HG02970 (cell line): Measurements from ENCODE around the gene FKBP7.
"Not testable (repeated sequence)": the region's sequence is repeated elsewhere in the genome, so short reads cannot be mapped to it uniquely, and the experiment has no call there.

Experiments
- ATAC-seq: cut with Tn5 transposase; IDR thresholded peaks from one replicate; pipeline ENCODE4 v1.9.1; 2021; ENCODE audit warnings: mild to moderate bottlenecking, moderate library complexity, moderate number of reproducible peaks; ENCODE audit not compliant: unreplicated experiment, low FRiP score

The FKBP7 gene

DNA sequence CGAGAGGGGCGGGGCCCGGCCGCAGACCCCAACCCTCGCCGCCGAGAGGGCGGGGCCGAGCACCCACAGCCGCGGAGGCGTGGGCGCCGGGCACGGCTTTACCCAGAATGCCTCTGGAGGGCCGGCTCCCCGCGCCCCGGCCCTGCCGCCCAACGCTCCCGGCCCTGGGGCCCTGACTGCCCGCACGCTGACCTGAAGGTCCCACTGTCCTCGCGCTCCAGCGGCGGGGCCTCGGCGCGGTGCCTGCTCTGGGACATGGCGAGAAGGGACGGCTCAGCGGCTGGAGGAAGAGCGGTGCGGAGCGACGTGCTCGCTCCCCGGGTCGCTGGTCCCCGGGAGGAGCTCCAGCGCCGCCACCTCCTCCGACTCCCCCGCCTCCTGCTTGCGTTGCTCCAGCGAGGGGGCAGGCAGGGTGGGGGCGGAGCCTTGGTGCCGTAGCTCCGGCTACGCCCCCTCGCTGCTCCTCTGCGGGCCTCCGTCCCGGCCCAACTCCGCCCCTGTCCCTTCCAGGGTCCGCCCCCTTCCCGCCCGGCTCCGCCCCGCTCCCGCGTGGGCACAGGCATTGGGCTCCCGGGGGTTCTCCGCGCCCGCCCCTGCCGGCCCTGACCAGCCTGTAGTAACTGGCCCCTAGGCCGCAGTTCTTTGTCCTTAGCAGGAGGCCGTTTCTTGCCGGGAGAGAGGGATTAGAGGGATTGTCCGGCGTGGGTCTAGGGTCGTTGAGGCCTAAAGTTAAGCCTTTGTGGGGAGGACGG is 27.4 kb downstream of the FKBP7 start, which contains the start of the genes PJVK and PRKRA:
PJVK (plus strand) TSS at position 605 of the 752 bp plus-strand sequence. CDS start 2,032 bp downstream, outside the sequence.
PRKRA (minus strand) TSS at position 402 of the 752 bp plus-strand sequence; CDS start at position 257, 145 bp downstream.
- peak; percentile 87 for ATAC-seq

GRCh38 chr2:178450524-178450773 is 28.0 kb downstream of the FKBP7 start:
- peak; percentile 41 for ATAC-seq

- ATAC-seq: peak; percentile 9
These were observed 28.5 kb downstream of the FKBP7 start for GRCh38 chr2:178449700-178450523.

- no peak for ATAC-seq
These were observed 29.3 kb downstream of the FKBP7 start for GRCh38 chr2:178448968-178449661.

GRCh38 chr2:178441426-178441825 is 37.0 kb downstream of the FKBP7 start:
- no peak for ATAC-seq

DNA sequence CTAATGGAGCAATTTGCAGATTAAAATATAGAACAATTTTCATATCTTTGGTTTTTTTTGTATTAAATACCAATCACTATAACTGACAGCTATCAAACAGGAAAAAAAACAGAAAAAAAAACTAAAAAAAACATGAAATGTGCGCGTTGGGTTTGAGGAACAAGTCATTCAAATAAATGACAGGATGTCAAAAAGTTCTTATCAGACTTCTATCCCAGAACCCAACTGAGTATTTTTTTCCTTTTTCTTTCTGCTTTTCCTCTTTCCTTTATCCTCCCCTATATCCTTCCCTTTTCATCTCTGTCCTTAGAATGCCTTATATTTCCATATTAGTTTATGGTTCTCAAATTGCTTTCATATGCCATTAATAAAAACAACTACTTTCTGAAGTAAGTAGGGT is 41.7 kb downstream of the FKBP7 start:
- ATAC-seq: no peak

DNA sequence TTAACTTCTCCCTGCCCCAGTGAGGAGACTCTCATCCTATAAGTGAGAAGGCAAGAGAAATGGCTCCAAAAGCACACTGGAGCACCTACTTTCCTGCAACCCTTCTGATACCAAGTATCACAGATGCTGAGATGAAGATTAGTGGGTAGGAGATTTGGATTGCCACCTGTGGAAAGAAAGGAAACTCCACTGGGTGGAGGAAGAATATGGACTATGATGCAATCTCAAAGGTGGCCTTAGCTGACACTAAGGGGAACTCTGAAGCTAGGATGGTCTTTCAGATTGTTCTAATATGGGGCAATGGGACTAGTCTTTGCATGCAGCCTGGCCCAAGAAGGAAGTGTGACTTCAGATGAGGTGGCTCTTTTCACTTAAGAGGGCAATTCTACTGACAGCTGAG is 49.1 kb downstream of the FKBP7 start:
- ATAC-seq: no peak

GRCh38 chr2:178428396-178428806 is 50.0 kb downstream of the FKBP7 start:
- no peak for ATAC-seq

- no peak for ATAC-seq
These were observed 50.9 kb downstream of the FKBP7 start for GRCh38 chr2:178427458-178427857.

DNA sequence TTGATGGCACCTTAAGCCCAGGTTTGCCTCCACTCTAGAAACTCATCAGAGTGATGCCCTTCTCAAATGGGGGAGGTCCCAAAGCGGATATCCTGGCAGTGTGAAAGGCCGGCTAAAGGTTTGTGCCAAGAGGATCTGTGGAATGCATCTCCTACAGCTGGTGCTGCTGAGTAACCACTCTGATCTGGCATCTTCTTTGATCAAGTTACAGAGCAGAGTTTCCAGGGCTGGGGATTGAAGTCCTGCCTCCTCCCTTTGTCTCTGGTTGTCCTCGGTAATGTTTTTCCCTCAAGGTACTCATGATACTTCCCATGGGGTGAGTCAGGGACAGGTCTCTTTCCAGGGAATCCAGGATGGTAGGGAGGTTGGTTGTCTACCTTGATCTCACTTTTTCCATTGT is 52.0 kb downstream of the FKBP7 start:
- ATAC-seq: no peak

DNA sequence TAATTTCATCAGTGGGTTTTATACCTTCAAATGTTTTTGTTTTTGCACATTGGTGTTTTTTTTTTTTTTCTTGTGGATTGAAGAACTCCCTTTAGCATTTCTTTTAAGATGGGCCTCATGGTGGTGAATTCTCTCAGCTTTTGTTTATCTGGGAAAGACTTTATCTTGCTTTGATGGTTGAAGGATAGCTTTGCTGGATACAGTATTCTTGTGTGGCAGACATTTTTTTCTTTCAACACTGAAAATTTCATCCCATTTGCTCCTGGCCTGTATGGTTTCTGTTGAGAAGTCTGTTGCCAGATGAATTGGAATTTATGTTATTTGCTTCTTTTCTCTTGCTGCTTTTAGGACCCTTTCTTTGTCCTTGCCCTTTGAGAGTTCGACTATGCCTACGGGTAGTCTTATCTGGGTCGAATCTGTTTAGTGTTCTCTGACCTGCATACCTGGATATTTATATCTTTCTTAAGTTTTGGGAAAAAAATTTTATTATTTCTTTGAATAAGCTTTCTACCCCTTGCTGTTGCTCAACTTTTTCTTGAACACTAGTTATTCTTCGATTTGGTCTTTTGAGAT is 53.1 kb downstream of the FKBP7 start:
- no peak for ATAC-seq

DNA sequence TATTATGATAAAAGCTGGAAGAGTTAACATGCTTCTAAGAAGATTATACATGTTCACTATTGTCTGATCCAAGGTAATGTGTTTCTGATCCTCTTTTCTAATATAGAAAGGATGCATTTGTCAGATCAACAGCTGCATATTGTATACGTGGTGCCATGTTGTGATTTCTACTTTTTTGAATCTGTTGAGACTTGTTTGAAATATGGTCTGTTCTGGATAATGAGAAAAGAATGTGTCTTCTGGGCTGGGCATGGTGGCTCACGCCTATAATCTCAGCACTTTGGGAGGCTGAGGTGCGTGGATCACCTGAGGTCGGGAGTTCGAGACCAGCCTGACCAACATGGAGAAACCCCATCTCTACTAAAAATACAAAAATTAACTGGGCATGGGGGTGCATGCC is 54.7 kb downstream of the FKBP7 start:
- not testable (repeated sequence) for ATAC-seq

DNA sequence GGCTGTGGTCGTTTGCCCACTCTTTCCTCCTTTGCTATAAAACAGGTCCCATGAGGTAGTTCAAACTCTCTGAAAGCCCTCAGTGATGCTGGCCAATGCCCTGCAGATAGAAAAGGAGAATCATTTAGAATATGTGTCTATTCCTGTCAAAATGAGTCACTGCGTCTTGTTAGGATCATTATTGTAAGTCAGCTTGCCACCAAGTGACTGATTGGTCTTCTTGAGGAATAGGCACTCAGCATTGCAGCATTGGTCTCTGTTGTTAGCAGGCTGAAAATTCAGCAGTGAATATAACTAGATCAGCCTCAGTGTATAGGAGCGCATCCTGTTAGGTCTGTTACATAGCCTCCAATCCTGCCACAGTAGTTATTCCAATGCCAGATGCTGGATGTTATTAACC is 56.3 kb downstream of the FKBP7 start:
- no peak for ATAC-seq

GRCh38 chr2:178420463-178420999 is 57.9 kb downstream of the FKBP7 start:
- no peak for ATAC-seq

DNA sequence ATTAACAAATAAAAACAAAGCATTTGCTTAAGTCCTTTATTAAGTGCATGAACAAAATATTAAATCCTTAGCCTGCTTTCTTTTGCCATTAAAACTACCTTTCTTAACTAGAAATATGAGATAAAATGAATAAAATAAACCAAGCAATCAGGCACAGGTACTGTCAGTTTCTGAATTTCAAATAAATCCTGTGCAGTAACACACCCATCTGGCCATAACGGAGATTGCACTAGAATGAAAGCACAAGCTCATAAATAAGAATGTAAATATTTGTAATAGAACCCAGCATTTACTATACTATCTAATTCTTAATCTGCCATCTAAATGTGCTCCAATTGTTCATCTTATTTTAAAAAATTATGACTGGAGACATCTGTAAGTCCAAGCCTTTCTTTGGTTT is 59.3 kb downstream of the FKBP7 start:
- no peak for ATAC-seq

DNA sequence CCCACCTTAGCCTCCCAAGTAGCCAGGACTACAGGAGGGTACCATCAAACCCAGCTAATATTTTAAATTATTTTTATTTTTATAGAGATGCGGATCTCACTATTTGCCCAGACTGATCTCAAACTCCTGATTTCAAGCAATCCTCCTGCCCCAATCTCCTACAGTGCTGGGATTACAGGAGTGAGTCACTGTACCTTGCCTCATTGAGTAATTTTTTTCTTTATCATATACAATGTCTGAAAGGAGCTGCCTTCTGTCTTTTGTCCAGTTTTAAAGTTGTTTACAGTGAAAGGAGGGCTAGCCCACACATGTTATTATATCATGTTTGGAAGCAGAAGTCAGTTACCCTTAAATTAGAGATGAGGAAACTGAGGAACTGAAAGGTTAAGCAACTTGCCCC is 60.0 kb downstream of the FKBP7 start:
- no peak for ATAC-seq

GRCh38 chr2:178417916-178418315 is 60.5 kb downstream of the FKBP7 start:
- ATAC-seq: no peak

DNA sequence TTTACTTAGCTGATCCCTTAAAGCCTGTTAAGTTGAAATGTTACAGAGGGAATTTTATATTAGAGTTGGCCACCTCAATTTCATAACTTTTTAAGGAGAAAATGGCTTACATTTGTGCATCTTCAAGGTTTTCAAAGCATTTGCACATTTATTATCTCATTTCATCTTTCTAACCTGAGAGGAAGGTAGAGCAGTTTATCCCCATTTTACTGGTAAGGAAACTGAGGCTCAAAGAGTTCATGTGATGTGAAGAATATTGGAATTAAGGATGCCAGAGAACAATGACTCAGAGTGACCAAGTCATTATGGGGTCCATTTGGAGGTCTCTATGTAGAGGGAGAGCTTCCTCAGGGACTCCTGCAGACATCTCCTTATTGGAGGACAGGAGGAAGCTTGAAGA is 62.4 kb downstream of the FKBP7 start:
- no peak for ATAC-seq

DNA sequence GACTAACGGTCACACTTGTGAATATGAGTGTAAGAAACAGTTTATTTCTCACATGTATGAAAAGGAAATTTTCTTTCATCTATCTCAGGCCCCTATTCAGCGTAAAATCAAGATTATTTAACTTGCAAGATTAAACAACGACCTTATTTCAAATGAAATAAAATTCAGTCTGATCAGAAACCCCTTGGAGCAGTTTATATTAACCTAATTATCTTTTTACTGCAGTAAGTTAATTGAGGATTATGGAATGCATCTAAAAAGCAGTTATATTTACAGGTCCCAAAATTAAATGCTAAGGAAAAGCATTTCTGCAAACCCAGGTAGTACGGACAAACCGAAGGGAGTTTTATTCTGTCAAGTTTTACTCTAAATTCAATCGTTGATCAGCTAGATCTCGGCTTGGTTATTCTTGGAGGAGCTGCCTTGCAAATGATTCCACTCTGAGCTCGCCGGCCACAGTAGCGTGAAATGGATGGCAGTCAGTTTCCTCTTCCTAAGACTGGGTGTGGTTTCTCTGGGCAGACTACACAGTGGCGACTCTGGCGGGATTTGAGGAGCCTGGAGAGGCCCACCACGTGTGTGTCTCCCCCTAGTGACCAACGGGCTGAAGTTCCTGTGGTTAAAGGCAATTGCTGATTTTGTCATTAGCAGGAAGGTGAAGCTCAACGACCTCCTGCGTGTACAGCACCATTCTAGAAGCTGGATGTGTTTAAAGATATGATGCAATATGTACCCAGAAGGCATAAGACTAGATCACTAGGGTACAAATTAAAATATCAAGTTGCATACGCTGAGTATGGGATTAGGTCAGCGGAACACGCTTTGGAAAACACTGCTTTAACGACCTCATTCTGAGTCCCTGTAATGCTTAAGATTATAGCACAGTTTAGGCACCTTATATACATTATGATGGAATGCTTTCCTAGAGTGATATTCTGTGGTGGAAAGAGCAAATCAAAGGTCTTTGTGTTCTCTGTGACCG is 63.8 kb downstream of the FKBP7 start:
- ATAC-seq: peak; percentile 79
